Glutamatergic neuron (in vitro differentiated cells): ENCODE data around the gene PCDHA3. TPM values are rescaled to one million over a fixed set of nuclear protein-coding genes. Genes with fewer than 3 reads are reported as not detected.
"Not testable (repeated sequence)": the region's sequence is repeated elsewhere in the genome, so short reads cannot be mapped to it uniquely, and the experiment has no call there.

Source experiments
- DNase-seq: peaks from one replicate; pipeline ENCODE4 v3.0.0; 2022
- H3K27ac Mint-ChIP-seq: one replicate; pipeline ENCODE4 v1.8.0; 2020; ENCODE audit warnings: mild to moderate bottlenecking, mixed read lengths, inconsistent platforms; ENCODE audit not compliant: unreplicated experiment
- H3K27me3 Mint-ChIP-seq: one replicate; pipeline ENCODE4 v1.8.0; 2020; ENCODE audit warnings: mild to moderate bottlenecking, moderate library complexity, mixed read lengths, inconsistent platforms; ENCODE audit not compliant: unreplicated experiment
- H3K36me3 Mint-ChIP-seq: one replicate; pipeline ENCODE4 v1.8.0; 2020; ENCODE audit warnings: mild to moderate bottlenecking, mixed read lengths, inconsistent platforms; ENCODE audit not compliant: unreplicated experiment
- H3K4me1 Mint-ChIP-seq: one replicate; pipeline ENCODE4 v1.8.0; 2020; ENCODE audit warnings: mild to moderate bottlenecking, low read depth, mixed read lengths, inconsistent platforms; ENCODE audit not compliant: unreplicated experiment
- H3K4me3 Mint-ChIP-seq: one replicate; pipeline ENCODE4 v1.8.0; 2020; ENCODE audit warnings: mild to moderate bottlenecking, mixed read lengths, inconsistent platforms; ENCODE audit not compliant: unreplicated experiment
- H3K9me3 Mint-ChIP-seq: one replicate; pipeline ENCODE4 v1.8.0; 2020; ENCODE audit warnings: mild to moderate bottlenecking, moderate library complexity, mixed read lengths, inconsistent platforms; ENCODE audit not compliant: unreplicated experiment
- CTCF ChIP-seq: fragments of 200-600 bp; sonication (generic); IDR thresholded peaks from one replicate; pipeline ENCODE4 v1.5.0; 2021; ENCODE audit not compliant: partially characterized antibody, unreplicated experiment
- total RNA-seq: library from RNA; stranded (reverse); fragmentation: NEBNext Ultra II Directional; extraction: Animal tissue kit (Norgen Biotek cat#: 25700); gene quantifications from one replicate; pipeline ENCODE4 v1.2.1, GENCODE V29; 2021; ENCODE audit not compliant: unreplicated experiment

PCDHA3 gene
- total RNA-seq, 1 donor from 2014 or later: 17.9 TPM

DNA sequence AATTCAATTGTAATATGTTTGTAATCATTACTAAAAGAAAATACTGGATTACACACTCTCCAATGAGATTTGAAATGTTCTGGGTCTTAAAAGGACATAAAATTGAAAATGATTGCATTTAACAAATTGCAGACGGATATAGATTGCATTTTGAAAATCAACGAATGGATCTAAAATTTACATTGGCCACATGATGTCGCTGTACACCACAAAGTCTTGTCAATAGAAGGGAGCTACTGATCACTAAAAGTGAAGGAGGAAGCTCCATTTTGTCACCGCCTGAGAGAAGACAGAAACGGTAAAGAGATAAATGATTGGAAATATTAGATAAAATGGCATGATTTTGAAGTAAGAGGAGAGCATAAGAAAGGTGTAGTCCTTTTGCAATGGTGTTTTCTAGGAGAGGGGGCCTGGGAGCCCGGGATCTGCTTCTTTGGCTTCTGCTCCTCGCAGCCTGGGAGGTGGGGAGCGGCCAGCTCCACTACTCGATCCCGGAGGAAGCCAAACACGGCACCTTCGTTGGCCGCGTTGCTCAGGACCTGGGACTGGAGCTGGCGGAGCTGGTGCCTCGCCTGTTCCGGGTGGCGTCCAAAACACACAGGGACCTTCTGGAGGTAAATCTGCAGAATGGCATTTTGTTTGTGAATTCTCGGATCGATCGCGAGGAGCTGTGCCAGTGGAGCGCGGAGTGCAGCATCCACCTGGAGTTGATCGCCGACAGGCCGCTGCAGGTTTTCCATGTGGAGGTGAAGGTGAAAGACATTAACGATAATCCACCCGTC is 14.8 kb upstream of the PCDHA3 start, which contains the start of gene PCDHA1:
PCDHA1 (plus strand) TSS at position 236 of the 782 bp plus-strand sequence.
- DNase-seq: no peak
- peaks cover 38% of the 10 kb centered on the region for H3K36me3 Mint-ChIP-seq
- H3K27me3 Mint-ChIP-seq: peaks cover 5% of the 10 kb centered on the region
- peak; percentile 4 for TF ChIP-seq CTCF
- no peak within 1 kb of the TSS for H3K4me3 Mint-ChIP-seq
- H3K27ac Mint-ChIP-seq: no peak within 1 kb of the TSS
- no peaks in the 10 kb centered on the region for H3K4me1 Mint-ChIP-seq
- peaks cover 20% of the 10 kb centered on the region for H3K9me3 Mint-ChIP-seq

DNA sequence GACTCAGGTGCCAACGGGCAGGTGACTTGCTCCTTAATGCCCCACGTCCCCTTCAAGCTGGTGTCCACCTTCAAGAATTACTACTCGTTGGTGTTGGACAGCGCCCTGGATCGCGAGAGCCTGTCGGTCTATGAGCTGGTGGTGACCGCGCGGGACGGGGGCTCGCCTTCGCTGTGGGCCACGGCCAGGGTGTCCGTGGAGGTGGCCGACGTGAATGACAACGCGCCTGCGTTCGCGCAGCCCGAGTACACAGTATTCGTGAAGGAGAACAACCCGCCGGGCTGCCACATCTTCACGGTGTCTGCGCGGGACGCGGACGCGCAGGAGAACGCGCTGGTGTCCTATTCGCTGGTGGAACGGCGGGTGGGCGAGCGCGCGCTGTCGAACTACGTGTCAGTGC is 13.4 kb upstream of the PCDHA3 start:
- Mint-ChIP-seq H3K36me3 (peaks cover 30% of the 10 kb centered on the region), H3K9me3 (peaks cover 13% of the 10 kb centered on the region)
- not testable (repeated sequence) for H3K4me1 Mint-ChIP-seq, H3K27me3 Mint-ChIP-seq, H3K27ac Mint-ChIP-seq, H3K4me3 Mint-ChIP-seq, DNase-seq

DNA sequence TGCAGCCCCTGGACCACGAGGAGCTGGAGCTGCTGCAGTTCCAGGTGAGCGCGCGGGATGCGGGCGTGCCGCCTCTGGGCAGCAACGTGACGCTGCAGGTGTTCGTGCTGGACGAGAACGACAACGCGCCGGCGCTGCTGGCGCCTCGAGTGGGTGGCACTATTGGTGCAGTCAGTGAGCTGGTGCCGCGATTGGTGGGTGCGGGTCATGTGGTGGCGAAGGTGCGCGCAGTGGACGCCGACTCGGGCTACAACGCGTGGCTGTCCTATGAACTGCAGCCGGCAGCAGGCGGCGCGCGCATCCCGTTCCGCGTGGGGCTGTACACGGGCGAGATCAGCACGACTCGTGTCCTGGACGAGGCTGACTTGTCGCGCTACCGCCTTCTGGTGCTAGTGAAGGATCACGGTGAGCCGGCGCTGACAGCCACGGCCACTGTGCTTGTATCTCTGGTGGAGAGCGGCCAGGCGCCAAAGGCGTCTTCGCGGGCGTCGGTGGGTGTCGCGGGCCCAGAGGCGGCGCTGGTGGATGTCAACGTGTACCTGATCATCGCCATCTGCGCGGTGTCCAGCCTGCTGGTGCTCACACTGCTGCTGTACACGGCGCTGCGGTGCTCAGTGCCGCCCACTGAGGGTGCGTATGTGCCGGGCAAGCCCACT is 12.9 kb upstream of the PCDHA3 start:
- Mint-ChIP-seq H3K9me3 (peaks cover 13% of the 10 kb centered on the region), H3K36me3 (peaks cover 28% of the 10 kb centered on the region)

GRCh38 chr5:140791089-140791488 is 9.8 kb upstream of the PCDHA3 start:
- no peaks in the 10 kb centered on the region for H3K4me1 Mint-ChIP-seq
- no peak overlapping the region for H3K4me3 Mint-ChIP-seq
- H3K27ac Mint-ChIP-seq: no peak overlapping the region
- no peak for TF ChIP-seq CTCF
- H3K36me3 Mint-ChIP-seq: peaks cover 27% of the 10 kb centered on the region
- no peak for DNase-seq
- H3K9me3 Mint-ChIP-seq: peaks cover 21% of the 10 kb centered on the region
- peaks cover 3% of the 10 kb centered on the region for H3K27me3 Mint-ChIP-seq

More for the DNA sequence above, 12.9 kb upstream of the PCDHA3 start:
- not testable (repeated sequence) for H3K4me3 Mint-ChIP-seq, H3K27me3 Mint-ChIP-seq, H3K27ac Mint-ChIP-seq, H3K4me1 Mint-ChIP-seq, DNase-seq

GRCh38 chr5:140794595-140795258 is 6.1 kb upstream of the PCDHA3 start, which contains the start of gene PCDHA2:
Gene PCDHA2, plus strand, starts transcription at chr5:140794852.
- no peaks in the 10 kb centered on the region for H3K4me1 Mint-ChIP-seq
- H3K27me3 Mint-ChIP-seq: no peaks in the 10 kb centered on the region
- H3K9me3 Mint-ChIP-seq: peaks cover 17% of the 10 kb centered on the region
- TF ChIP-seq CTCF: no peak
- H3K27ac Mint-ChIP-seq: peak within 1 kb of the TSS; percentile 97
- H3K4me3 Mint-ChIP-seq: peak within 1 kb of the TSS; percentile 93
- peaks cover 24% of the 10 kb centered on the region for H3K36me3 Mint-ChIP-seq
- DNase-seq: no peak
